BJ (cell line): ENCODE results near the gene MAGI1. TPM values are rescaled to one million over a fixed set of nuclear protein-coding genes. Genes with fewer than 3 reads are reported as not detected.

Source experiments
- CTCF ChIA-PET: fragments of 350-600 bp; formaldehyde crosslinking; extraction: SDS; loops from one replicate; lab custom pipeline; 2021; ENCODE audit warnings: antibody characterized with exemption, inconsistent platforms; lab: Yijun Ruan, JAX
- POLR2A ChIA-PET: fragments of 300-600 bp; sonication (Branson Sonifier 250); formaldehyde crosslinking; extraction: SDS; loops from one replicate; lab custom pipeline; 2021; ENCODE audit warnings: antibody characterized with exemption; lab: Charles Lee
- DNase-seq: peaks from one replicate; pipeline ENCODE4 v3.0.0-alpha.2; 2011; ENCODE audit warnings: low read depth
- H3K27me3 ChIP-seq: 2 replicates; pipeline ENCODE4 v1.6.0; 2011; ENCODE audit warnings: low read length; ENCODE audit not compliant: control insufficient read depth, insufficient read depth
- H3K36me3 ChIP-seq: 2 replicates; pipeline ENCODE4 v1.5.1; 2011; ENCODE audit warnings: low read length; ENCODE audit not compliant: control insufficient read depth, insufficient read depth
- H3K4me3 ChIP-seq: 2 replicates; pipeline ENCODE4 v1.5.1; 2011; ENCODE audit warnings: low read depth, mild to moderate bottlenecking, control low read depth, low read length
- CTCF ChIP-seq: IDR thresholded peaks from 2 replicates; pipeline ENCODE4 v1.5.1; 2011; ENCODE audit warnings: low read depth, mild to moderate bottlenecking, control low read depth, inconsistent platforms, low read length, moderate library complexity; ENCODE audit not compliant: insufficient read depth
- polyA plus RNA-seq: library from polyadenylated mRNA; depleted of rRNA; stranded (reverse); fragments of >200 nt; gene quantifications from 2 replicates; pipeline ENCODE4 v1.2.3, GENCODE V29; 2011

The MAGI1 gene
- polyA plus RNA-seq, 1 experiment, result 14.4 TPM

GRCh38 chr3:65659396-65659795, 379.3 kb downstream of the MAGI1 start:
- Histone ChIP-seq H3K4me3 (no peak overlapping the region), H3K36me3 (no peaks in the 10 kb centered on the region), H3K27me3 (no peaks in the 10 kb centered on the region)
- TF ChIP-seq CTCF, result no peak
- no peak for DNase-seq
- CTCF ChIA-PET, result no interaction called here
- POLR2A ChIA-PET, result no interaction called here

- H3K4me3 ChIP-seq, result no peak overlapping the region
- ChIA-PET POLR2A (no interaction called here), CTCF (no interaction called here)
- H3K27me3 ChIP-seq, result no peaks in the 10 kb centered on the region
- no peak for TF ChIP-seq CTCF
- no peak for DNase-seq
- H3K36me3 ChIP-seq, result no peaks in the 10 kb centered on the region
These were observed 380.3 kb downstream of the MAGI1 start for GRCh38 chr3:65658401-65658800.

GRCh38 chr3:65655061-65655460, 383.7 kb downstream of the MAGI1 start:
- CTCF ChIA-PET, result interaction anchor here (0.8 to 1.3 kb wide), 2 partner anchors 17 to 22 kb away, joined by 3 to 7 read pairs; no protein-coding TSS in a partner anchor
- POLR2A ChIA-PET, result no interaction called here
- H3K36me3 ChIP-seq, result no peaks in the 10 kb centered on the region
- H3K27me3 ChIP-seq, result no peaks in the 10 kb centered on the region
- no peak for TF ChIP-seq CTCF
- no peak for DNase-seq
- H3K4me3 ChIP-seq, result no peak overlapping the region

GRCh38 chr3:65653731-65654130, 385.0 kb downstream of the MAGI1 start:
- no peak for TF ChIP-seq CTCF
- no peaks in the 10 kb centered on the region for H3K27me3 ChIP-seq
- DNase-seq, result no peak
- CTCF ChIA-PET, result interaction anchor here (1.3 kb wide), 1 partner anchor 12 kb away, joined by 5 read pairs; no protein-coding TSS in a partner anchor
- POLR2A ChIA-PET, result no interaction called here
- H3K36me3 ChIP-seq, result no peaks in the 10 kb centered on the region
- no peak overlapping the region for H3K4me3 ChIP-seq

- ChIA-PET CTCF (no interaction called here), POLR2A (no interaction called here)
- no peak for DNase-seq
- Histone ChIP-seq H3K27me3 (no peaks in the 10 kb centered on the region), H3K4me3 (no peak overlapping the region), H3K36me3 (no peaks in the 10 kb centered on the region)
- TF ChIP-seq CTCF, result no peak
These were observed 388.5 kb downstream of the MAGI1 start for GRCh38 chr3:65650247-65650646.
